Upper lobe of left lung (tissue), 4 donors: Measurements from ENCODE around the gene INTS4.

ENCODE experiments used
- EP300 ChIP-seq, 4 donors: sonication (generic); formaldehyde crosslinking; IDR thresholded peaks; one replicate each; pipeline ENCODE4 v1.5.1; 2017; ENCODE audit warnings: antibody characterized with exemption in 4 of 4, control low read depth in 2 of 4
- POLR2A ChIP-seq, 4 donors: fragments of 450-650 bp; IDR thresholded peaks; one replicate each; pipeline ENCODE4 v1.5.1; 2016 to 2017; ENCODE audit warnings: antibody characterized with exemption in 4 of 4, mild to moderate bottlenecking in 2 of 4
- POLR2AphosphoS5 ChIP-seq, 2 donors: sonication (generic); formaldehyde crosslinking; IDR thresholded peaks; one replicate each; pipeline ENCODE4 v1.5.1; 2017; ENCODE audit warnings: antibody characterized with exemption in 2 of 2
- TF ChIP-seq, protein P1 (sequence below), 6 experiments: fragments of 450-650 bp in 4 of 6; fragments of 200-600 bp in 2 of 6; sonication (generic) in 2 of 6; IDR thresholded peaks; one replicate each; pipeline ENCODE4 v1.5.1; 2016 to 2019; ENCODE audit warnings: antibody characterized with exemption in 6 of 6

DNA sequence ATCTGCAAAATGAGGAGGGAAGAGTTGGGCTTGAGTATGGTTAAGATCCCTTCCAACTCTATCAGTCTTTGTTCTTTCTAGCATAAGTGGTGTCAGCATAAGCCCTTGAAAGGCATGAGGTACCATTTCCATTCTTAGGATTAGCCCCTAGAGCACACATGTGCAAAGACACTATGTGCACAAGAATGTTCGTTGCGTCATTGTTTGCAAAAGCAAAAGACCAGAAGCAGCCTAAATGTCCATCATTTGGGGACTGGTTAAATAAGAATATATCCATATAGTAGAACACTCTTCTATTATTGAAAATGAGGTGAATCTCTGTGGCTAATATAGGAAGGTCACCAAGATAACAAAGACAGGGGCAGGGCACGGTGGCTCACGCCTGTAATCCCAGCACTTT, 38.6 kb upstream of the INTS4 start:
- TF ChIP-seq EP300 (IDR thresholded peaks at IDR 0.05): no peak
- TF ChIP-seq, protein P1, sequence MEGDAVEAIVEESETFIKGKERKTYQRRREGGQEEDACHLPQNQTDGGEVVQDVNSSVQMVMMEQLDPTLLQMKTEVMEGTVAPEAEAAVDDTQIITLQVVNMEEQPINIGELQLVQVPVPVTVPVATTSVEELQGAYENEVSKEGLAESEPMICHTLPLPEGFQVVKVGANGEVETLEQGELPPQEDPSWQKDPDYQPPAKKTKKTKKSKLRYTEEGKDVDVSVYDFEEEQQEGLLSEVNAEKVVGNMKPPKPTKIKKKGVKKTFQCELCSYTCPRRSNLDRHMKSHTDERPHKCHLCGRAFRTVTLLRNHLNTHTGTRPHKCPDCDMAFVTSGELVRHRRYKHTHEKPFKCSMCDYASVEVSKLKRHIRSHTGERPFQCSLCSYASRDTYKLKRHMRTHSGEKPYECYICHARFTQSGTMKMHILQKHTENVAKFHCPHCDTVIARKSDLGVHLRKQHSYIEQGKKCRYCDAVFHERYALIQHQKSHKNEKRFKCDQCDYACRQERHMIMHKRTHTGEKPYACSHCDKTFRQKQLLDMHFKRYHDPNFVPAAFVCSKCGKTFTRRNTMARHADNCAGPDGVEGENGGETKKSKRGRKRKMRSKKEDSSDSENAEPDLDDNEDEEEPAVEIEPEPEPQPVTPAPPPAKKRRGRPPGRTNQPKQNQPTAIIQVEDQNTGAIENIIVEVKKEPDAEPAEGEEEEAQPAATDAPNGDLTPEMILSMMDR (IDR thresholded peaks at IDR 0.05): no peak
- TF ChIP-seq POLR2AphosphoS5 (IDR thresholded peaks at IDR 0.05): no peak
- TF ChIP-seq POLR2A (IDR thresholded peaks at IDR 0.05): no peak
